Ureter (tissue), 1 donor: Measurements from ENCODE around the gene KLF4. TPM values are rescaled to one million over a fixed set of nuclear protein-coding genes. Genes with fewer than 3 reads are reported as not detected.
"Not testable (repeated sequence)": the region's sequence is repeated elsewhere in the genome, so short reads cannot be mapped to it uniquely, and the experiment has no call there.

ENCODE experiments used
- DNase-seq: peaks from one replicate; pipeline ENCODE4 v3.0.0-alpha.2; 2020; ENCODE audit warnings: low spot score
- total RNA-seq: library from RNA; stranded (reverse); gene quantifications from one replicate; pipeline ENCODE4 v1.2.4, GENCODE V29; 2023
- donor health status: DM: yes; HTN: yes; CAD: no.

Gene KLF4
- 33.1 TPM for total RNA-seq

GRCh38 chr9:107489687-107490605 is at the start of gene KLF4:
TSS of gene KLF4 (minus strand) at chr9:107489769. CDS start at chr9:107489172, 597 bp downstream.
- peak; percentile 95 for DNase-seq

DNA sequence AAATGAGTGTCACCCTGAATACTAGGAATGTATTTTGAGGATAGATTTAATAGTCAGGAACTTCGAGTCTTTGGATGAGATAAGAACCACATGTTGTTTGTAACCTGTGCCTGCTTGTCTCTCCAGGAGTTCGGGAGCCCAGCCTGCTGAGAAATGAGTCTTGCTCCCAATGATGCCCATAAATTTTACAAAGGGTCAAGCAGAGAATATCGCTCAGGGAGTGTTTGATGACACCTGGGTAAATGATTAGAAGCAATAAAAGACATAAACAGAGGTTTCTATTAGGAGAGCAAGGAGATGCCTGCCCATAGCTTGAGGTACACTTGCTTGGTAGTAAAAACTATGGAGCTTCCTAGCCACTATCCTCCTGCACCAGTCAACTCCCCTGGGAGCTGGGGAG is 46.9 kb upstream of the KLF4 start:
- no peak for DNase-seq

GRCh38 chr9:107534510-107535078 is 45.0 kb upstream of the KLF4 start:
- no peak for DNase-seq

DNA sequence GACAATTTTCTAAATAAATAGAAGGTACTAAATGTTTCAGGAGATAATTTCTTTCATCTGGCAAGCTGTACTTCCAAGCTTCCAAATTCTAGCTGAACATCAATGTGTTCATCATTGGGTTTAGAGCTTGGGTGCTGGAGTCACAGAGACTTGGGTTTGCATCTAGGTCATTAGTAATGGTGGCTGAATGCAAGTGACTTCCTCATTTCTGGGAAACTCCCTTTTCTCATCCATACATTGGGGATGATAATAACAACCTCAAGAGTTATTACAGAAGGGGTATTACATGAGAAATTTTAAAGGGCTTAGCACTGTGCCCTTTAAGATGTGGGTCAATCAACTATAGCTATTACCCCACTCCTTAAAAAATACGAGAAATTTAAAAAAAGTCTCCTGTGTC is 41.1 kb upstream of the KLF4 start:
- no peak for DNase-seq

- DNase-seq, result no peak
Measured at GRCh38 chr9:107528686-107529085, 39.1 kb upstream of the KLF4 start.

DNA sequence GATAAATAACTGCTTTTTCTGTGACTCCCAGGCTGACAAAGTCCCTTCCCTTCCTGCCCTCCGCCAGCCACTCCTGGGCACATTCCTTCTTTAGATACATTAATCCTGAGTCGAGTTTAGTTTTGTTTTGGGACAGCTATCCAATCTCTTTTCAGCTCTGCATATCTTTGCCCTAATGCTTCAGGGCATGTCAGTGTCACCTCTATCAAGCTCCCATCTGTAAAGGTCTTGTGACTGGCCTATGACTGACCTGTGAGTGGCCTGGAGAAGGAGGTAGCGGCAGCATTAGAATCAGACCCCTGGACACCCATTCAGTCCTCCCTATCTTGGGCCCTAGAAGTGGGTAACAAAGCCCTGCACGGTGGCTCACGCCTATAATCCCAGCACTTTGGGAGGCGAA is 34.0 kb upstream of the KLF4 start:
- DNase-seq, result no peak

DNA sequence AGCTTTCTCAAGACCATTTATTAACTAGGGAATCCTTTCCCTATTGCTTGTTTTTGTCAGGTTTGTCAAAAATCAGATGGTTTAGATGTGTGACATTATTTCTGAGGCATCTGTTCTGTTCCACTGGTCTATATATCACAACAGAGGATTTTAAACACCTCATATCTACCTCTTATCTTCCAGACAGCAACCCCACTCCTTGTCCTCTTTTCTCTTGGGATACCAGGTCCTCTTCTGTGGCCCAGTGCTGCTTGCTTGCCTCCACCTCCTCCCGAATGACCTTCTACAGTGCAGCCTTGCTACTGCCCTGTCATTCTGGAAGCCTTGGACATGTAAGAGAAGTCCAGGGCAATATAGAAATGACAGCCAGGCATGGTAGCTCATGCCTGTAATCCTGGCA is 30.6 kb upstream of the KLF4 start:
- DNase-seq, result no peak

- DNase-seq, result no peak
Measured at GRCh38 chr9:107518037-107518807, 28.7 kb upstream of the KLF4 start.

- DNase-seq, result no peak
Measured at GRCh38 chr9:107513464-107514100, 24.0 kb upstream of the KLF4 start.

DNA sequence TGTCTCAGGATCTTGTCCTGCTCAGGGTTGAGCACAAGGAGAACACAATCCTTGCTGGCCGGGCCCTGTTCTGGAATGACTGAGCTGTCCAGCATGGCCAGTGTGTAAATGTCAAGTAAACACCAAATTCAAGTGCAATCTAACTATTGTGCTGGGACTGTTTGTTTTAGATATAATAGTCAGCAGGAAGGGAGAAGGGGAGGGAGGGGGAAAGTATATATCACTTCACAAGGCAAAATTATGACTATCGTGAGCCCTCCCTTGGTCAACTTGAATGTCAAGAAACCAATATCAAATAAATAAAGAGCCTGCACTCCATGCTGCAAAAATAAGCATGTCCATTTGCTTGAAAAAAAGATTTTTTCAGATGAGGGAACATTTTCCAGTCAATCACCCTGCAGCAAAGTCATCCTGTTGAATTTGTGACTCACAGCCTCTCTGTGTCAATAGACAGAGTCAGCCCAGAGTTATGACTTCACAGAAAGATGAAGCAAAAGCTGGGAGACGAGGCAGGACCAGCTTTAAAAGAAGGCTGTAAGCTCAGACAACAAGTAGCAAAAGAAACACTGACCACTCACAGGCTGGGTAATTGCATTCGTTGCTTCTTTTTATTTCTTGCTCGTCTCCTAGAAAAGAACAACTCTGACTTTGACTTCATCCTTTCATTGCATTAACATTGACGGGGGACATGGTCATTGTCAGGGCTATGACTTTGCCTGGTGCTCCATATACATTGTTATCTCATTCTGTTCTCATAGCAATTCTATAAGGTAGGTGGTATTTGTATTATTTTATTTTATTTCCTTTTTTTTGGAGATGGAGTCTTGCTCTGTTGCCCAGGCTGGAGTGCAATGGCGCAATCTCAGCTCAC is 15.3 kb upstream of the KLF4 start:
- DNase-seq, result peak; percentile 51

DNA sequence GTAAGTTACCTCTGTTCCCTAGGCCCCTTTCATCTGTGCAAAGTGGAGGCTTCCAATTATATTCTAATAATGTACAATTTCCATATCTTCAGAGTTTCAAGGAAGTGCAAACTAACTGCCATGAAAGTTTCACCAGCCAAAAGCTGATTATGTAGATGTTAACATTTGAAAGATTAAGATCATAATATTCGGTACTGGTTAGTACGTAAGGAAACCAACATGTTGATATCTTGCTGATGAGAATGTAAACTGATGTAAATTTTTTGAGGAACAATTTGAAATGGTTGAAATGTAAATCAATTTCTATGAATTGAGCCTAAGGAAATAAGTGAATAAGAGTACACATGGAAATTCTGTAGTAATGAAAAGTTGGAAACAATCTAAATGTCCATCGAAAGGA is 12.9 kb upstream of the KLF4 start:
- DNase-seq, result no peak

GRCh38 chr9:107500421-107501200 is 11.0 kb upstream of the KLF4 start:
- not testable (repeated sequence) for DNase-seq

DNA sequence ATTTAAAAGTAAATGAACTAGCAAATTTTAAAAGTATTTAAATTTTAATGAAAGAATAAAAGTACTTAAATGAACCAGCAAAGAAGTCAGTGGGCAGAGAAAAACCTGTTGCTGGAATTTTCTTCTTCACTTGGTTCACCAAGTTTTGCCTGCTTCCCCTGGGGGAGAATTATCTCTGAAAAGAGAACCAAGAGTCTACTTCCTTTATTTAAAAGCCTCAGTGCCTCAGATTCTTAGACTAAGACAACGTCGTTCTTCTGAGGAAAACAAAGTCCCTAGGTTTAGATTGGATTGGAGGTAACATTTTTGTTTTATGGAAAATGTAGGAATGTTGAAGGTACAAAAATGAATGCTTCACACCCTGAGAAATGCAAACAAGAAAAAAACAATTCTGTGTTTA is 7.4 kb upstream of the KLF4 start:
- DNase-seq, result no peak

DNA sequence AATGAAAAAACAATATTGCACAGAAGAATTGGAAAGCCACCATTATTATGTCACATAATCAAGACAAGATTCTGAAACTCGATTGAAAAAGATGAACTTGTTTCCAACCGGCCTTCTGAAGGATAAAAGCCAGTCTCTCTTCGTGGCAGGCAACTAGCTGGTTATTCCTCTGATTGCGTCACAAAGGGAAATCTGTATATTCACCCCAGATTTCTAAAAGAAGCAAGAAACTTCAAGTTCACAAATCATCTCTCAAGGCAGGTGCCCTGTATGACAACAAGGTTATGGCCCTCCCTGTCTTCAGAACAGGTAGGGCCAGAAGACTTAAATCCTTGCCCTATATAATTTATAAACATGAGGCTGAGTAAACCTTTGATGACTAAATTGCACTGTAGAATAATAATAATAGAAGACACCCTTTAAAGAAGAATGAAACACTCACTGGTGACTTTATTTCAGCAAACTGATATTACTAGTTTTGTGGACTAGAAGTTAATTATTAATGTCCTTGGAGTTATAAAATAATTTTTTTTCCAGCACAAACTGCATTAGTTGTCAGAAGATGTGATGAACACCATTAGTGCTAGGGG is 2.9 kb upstream of the KLF4 start:
- no peak for DNase-seq

DNA sequence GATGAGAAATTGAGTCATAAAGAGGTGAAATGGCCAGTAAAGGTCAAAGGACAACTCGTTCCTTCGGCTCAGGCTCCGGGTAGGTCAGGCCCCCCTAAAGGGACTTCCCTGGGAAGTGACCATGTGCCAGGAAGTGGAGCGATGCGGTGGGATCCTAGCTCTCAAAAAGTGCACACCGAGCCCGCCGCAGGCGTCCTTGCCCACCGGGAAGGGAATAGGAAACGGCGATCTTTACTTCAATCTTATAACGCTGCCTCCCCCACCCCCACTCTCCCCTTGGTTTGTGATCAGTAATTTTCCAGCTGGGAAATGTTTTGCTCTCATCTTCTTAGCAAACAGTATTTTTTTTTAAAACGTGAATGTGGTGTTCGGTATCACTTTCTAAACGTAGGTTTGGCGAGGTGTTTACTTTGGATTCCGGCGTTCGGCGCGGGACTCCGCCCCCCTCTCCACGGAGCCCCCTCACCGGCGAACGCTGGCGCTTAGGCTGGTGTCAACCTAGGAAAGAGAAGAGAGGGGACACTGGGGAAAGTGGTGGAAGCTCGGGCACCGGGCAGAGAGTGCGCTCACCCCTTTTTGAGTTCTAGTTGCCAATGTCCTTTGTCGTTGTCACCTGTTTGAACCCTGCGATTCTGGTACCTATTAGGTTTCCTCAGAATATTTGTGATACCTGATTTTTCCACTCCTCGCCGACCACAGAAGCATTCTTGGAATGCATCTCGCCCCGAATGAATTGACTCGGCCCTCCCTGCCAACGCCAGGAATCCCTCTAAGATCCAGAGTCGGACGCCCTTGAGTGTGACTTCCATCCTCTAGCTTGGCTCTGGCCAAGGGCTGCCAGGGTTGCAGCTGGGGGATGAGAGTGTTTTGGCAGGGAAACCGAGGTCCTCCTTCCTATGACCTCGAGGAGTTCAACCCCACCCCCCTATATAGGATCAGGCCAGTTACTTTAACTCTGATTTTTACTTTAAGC is 1.8 kb upstream of the KLF4 start:
- DNase-seq, result peak; percentile 49

DNA sequence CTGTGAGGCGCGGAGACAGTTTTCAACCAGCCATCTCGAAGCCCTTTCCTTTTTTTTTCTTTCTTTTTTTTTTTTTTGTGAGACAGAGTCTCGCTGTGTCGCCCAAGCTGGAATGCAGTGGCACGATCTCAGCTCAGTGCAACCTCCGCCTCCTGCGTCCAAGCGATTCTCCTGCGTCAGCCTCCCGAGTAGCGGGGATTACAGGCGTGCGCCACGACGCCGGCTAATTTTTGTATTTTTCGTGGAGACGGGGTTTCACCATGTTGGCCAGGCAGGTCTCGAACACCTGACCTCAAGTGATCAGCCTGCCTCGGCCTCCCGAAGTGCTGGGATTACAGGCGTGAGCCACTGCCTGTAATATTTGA is 1.0 kb upstream of the KLF4 start:
- DNase-seq, result peak; percentile 44

- no peak for DNase-seq
Measured at GRCh38 chr9:107489144-107489673, 360 bp downstream of the KLF4 start.

DNA sequence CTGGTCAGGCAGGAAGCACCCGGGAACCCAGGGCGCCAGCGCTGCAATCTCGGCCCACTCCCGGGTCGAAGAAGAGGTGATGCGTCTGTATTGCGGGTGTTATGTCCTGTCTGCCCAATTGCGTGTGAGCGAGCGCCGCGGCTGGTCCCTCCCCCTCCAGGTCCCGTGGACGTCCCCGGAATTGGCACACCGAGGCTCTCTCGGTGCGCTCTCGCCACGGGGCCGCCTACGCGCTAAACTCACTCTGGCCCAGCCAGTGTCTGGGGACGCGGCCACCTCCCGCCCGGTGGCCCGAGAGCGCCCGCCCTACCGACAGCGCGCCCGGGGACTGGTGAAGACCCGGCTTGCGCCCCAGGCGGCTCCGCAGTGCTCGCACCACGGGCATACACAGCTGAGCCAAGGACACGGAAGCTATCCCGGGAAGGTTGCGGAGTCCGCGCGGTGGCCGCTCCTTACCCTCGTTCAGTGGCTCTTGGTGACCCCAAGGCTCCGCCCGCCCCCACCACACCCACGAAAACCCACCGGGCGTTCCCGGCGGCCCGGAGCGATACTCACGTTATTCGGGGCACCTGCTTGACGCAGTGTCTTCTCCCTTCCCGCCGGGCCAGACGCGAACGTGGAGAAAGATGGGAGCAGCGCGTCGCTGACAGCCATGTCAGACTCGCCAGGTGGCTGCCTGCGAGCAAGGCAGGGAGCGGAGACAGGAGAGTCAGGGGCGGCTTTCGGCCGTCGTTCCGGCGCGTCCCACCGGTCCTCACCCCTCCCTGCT is 1.0 kb downstream of the KLF4 start:
- peak; percentile 76 for DNase-seq
